ENCODE measurements around the gene SLC46A1. TPM values are rescaled to one million over a fixed set of nuclear protein-coding genes. Genes with fewer than 3 reads are reported as not detected.

The SLC46A1 gene
- total and polyA plus RNA-seq, 2 of the 13 experiments (the other 11 are each of a cell fraction or from before 2014, with no cell fraction given), result 19.6 to 22.6 TPM

DNA sequence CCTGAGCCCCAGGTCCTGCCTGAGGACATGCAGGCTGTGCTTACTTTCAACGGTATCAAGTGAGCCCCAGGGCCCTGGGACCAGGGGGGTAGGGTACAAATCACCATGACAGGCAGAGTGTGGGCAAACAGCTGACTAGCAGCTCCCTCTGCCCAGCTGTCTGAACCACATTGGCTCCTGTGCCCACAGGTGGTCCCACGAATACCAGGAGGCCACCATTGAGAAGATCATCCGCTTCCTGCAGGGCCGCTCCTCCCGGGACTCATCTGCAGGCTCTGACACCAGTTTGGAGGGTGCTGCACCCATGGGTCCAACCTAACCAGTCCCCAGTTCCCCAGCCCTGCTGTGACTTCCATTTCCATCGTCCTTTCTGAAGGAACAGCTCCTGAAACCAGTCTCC, 10.0 kb downstream of the SLC46A1 start:
- POLR2A ChIA-PET, result interaction anchor here (1.4 to 4.8 kb wide), 5 partner anchors 9 to 28 kb away, joined by 4 to 33 read pairs (median 8); partner anchors contain the start of genes SLC46A1 and VTN
- DNase-seq (ENCODE audit: low spot score), result no peak
- Histone ChIP-seq H2AFZ (ENCODE audit: low read length) (no peak overlapping the region), H3K4me2 (ENCODE audit: low read depth, low read length) (no peak overlapping the region), H3K9me3 (ENCODE audit: low read length) (no peaks in the 10 kb centered on the region), H3K27me3 (ENCODE audit: control insufficient read depth in 1 of 2, insufficient read depth in 2 of 2, low read length in 2 of 2) (no peaks in the 10 kb centered on the region), H3K79me2 (ENCODE audit: insufficient read depth, low read length) (no peaks in the 10 kb centered on the region), H3K4me1 (ENCODE audit: insufficient read depth, low read length) (peaks cover 34% of the 10 kb centered on the region), H4K20me1 (ENCODE audit: insufficient read depth, low read length) (no peaks in the 10 kb centered on the region), H3K27ac (ENCODE audit: extremely low read length, insufficient read depth, low read length) (no peak overlapping the region), H3K4me3 (replicated peaks in 1 of 3; ENCODE audit: insufficient read depth in 1 of 3, low read depth in 2 of 3, low read length in 3 of 3) (no peak overlapping the region), H3K36me3 (replicated peaks in 1 of 2; ENCODE audit: control insufficient read depth in 1 of 2, insufficient read depth in 2 of 2, low read length in 2 of 2) (peaks cover 5 to 6% of the 10 kb centered on the region in 2 experiments; a peak in 3 of 5 replicates), H3K9ac (ENCODE audit: insufficient read depth, low read depth, low read length) (no peak overlapping the region)
- no peak for FAIRE-seq
- intact Hi-C loops (cut with micrococcal nuclease; ENCODE audit: unreplicated experiment) (loop anchor here (2.0 kb wide), 1 partner anchor 19 kb away; no protein-coding TSS in a partner anchor), in situ Hi-C loops (cut with HindIII; ENCODE audit: extremely low pct_ligation_motif_present, low pct_unique_long_range_greater_than_20kb) (no loop called here)
- TF ChIP-seq ZNF558 (CRISPR knock-in tag; IDR thresholded peaks at IDR 0.05; ENCODE audit: borderline replicate concordance) (no peak), BRCA1 (CRISPR knock-in tag; IDR thresholded peaks at IDR 0.05) (no peak), ZNF326 (CRISPR knock-in tag; IDR thresholded peaks at IDR 0.05; ENCODE audit: borderline replicate concordance) (0 out of 2 replicates have a peak, but pooled peaks have one; percentile 67), RBM22 (optimal IDR thresholded peaks at IDR 0.05; ENCODE audit: low read length) (peak; percentile 69), POLR2A (IDR thresholded peaks at IDR 0.05; ENCODE audit: insufficient read depth in 1 of 2, low read depth in 2 of 2, low read length in 2 of 2) (0 out of 4 replicates have a peak, but pooled peaks of 1 of the 2 experiments have one; percentile 23)
- no peak for ATAC-seq
- WGBS (ENCODE audit: low lambda C conversion rate), result 86% methylated on average over 2 of the region's 6 CpGs
- no TSS peak for BruUV-seq (replicated peaks)
- CTCF ChIA-PET (ENCODE audit: low intra/inter-chr PET ratio, low total read pairs), result no interaction called here

DNA sequence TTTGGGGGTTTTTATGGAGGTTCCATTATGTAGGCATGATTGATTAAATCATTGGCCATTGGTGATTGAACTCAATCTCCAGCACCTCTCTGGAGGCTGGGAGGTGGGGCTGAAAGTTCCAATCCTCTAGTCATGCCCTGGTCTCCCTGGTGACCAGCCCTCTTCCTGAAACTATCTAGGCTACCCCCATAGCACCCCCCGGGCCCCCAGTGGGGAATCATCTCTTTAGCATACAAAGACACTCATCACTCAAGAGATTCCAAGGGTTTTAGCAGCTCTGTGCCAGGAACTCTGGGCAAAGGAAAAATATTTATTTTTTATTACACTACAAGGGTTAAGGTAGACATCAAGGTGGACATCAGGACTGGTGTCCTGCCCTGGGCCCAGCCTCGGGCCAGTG, 10.6 kb downstream of the SLC46A1 start:
- no peak overlapping the region for H3K4me3 ChIP-seq (replicated peaks in 1 of 3; ENCODE audit: insufficient read depth in 1 of 3, low read depth in 2 of 3, low read length in 3 of 3)
- peaks cover 34% of the 10 kb centered on the region for H3K4me1 ChIP-seq (ENCODE audit: insufficient read depth, low read length)
- BruUV-seq (replicated peaks), result no TSS peak
- TF ChIP-seq ZNF205 (CRISPR knock-in tag; IDR thresholded peaks at IDR 0.05) (no peak), ZFAT (CRISPR knock-in tag; conservative IDR thresholded peaks at IDR 0.05) (no peak), TGIF2 (CRISPR knock-in tag; IDR thresholded peaks at IDR 0.05) (no peak), FOXP4 (CRISPR knock-in tag; IDR thresholded peaks at IDR 0.05) (no peak), STAT5B (CRISPR knock-in tag; IDR thresholded peaks at IDR 0.05) (no peak), NFE2L1 (CRISPR knock-in tag; IDR thresholded peaks at IDR 0.05; ENCODE audit: borderline replicate concordance) (no peak)
- TF ChIP-seq, protein P1, sequence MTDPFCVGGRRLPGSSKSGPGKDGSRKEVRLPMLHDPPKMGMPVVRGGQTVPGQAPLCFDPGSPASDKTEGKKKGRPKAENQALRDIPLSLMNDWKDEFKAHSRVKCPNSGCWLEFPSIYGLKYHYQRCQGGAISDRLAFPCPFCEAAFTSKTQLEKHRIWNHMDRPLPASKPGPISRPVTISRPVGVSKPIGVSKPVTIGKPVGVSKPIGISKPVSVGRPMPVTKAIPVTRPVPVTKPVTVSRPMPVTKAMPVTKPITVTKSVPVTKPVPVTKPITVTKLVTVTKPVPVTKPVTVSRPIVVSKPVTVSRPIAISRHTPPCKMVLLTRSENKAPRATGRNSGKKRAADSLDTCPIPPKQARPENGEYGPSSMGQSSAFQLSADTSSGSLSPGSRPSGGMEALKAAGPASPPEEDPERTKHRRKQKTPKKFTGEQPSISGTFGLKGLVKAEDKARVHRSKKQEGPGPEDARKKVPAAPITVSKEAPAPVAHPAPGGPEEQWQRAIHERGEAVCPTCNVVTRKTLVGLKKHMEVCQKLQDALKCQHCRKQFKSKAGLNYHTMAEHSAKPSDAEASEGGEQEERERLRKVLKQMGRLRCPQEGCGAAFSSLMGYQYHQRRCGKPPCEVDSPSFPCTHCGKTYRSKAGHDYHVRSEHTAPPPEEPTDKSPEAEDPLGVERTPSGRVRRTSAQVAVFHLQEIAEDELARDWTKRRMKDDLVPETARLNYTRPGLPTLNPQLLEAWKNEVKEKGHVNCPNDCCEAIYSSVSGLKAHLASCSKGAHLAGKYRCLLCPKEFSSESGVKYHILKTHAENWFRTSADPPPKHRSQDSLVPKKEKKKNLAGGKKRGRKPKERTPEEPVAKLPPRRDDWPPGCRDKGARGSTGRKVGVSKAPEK (CRISPR knock-in tag; IDR thresholded peaks at IDR 0.05; ENCODE audit: borderline replicate concordance), result no peak
- intact Hi-C loops (cut with micrococcal nuclease; ENCODE audit: unreplicated experiment) (no loop called here), in situ Hi-C loops (cut with HindIII; ENCODE audit: extremely low pct_ligation_motif_present, low pct_unique_long_range_greater_than_20kb) (no loop called here)
- no peaks in the 10 kb centered on the region for H3K27me3 ChIP-seq (ENCODE audit: control insufficient read depth in 1 of 2, insufficient read depth in 2 of 2, low read length in 2 of 2)
- no peak for FAIRE-seq
- no peaks in the 10 kb centered on the region for H4K20me1 ChIP-seq (ENCODE audit: insufficient read depth, low read length)
- H3K27ac ChIP-seq (ENCODE audit: extremely low read length, insufficient read depth, low read length), result no peak overlapping the region
- ChIA-PET CTCF (ENCODE audit: low intra/inter-chr PET ratio, low total read pairs) (no interaction called here), POLR2A (interaction anchor here (1.2 to 4.8 kb wide), 4 partner anchors 10 to 27 kb away, joined by 3 to 33 read pairs (median 14); partner anchors contain the start of genes SLC46A1 and VTN)
- H3K79me2 ChIP-seq (ENCODE audit: insufficient read depth, low read length), result no peaks in the 10 kb centered on the region
- DNase-seq (ENCODE audit: low spot score), result no peak
- H2AFZ ChIP-seq (ENCODE audit: low read length), result no peak overlapping the region
- H3K4me2 ChIP-seq (ENCODE audit: low read depth, low read length), result no peak overlapping the region
- H3K9me3 ChIP-seq (ENCODE audit: low read length), result no peaks in the 10 kb centered on the region
- no peak for ATAC-seq
- peaks cover 2 to 5% of the 10 kb centered on the region in 2 experiments; a peak in 3 of 5 replicates for H3K36me3 ChIP-seq (replicated peaks in 1 of 2; ENCODE audit: control insufficient read depth in 1 of 2, insufficient read depth in 2 of 2, low read length in 2 of 2)
- H3K9ac ChIP-seq (ENCODE audit: insufficient read depth, low read depth, low read length), result no peak overlapping the region
- WGBS (ENCODE audit: low lambda C conversion rate), result 39% methylated on average over 2 of the region's 2 CpGs
